ENCODE results near the gene SPEF2.

The SPEF2 gene

DNA sequence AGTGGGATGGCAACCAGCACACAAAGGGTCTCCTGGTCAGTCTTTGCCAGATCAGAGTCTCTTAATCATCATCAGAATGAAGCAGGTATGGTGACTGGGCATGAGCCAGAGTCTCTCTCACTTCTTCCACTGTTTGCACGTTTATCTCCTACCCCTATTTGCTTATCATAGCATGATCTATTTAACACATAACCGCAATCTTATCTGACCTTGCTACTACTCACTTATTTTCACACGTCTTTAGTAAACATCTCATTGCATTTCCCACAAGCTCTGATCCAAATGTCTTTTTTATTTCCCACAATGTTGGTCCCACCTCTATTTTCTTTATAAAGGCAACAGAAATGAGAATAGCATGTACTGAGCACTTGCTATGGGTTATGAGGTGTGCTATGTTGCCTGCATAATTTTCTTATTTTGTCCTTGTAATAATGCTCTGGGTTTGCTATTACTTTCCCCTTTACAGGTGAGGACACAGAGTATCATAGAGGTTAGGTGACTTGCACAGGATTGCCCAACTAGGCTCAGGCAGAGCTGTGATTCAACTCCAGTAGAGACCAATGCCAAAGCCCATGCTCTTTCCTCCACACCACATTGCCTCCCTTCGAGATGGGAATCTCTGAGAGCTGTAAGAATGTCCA lies 199.3 kb downstream of the SPEF2 start:
- no peaks in the 10 kb centered on the region for H3K9me3 ChIP-seq (ENCODE audit: control insufficient read depth, insufficient read depth, low read depth, low read length)
- H3K36me3 ChIP-seq (ENCODE audit: control insufficient read depth, insufficient read depth, low read length), result no peaks in the 10 kb centered on the region
- H3K9ac ChIP-seq (ENCODE audit: low read length), result no peak overlapping the region
- H3K27ac ChIP-seq (ENCODE audit: low read depth, low read length), result no peak overlapping the region
- 0 out of 2 replicates have a peak, but pooled peaks cover 3% of the 10 kb centered on the region for H3K27me3 ChIP-seq (ENCODE audit: control insufficient read depth, insufficient read depth, low read length)
- no peaks in the 10 kb centered on the region for H3K4me1 ChIP-seq (ENCODE audit: control insufficient read depth, insufficient read depth, low read length)
- no peak overlapping the region for H3K4me3 ChIP-seq (ENCODE audit: low read depth, low read length)

DNA sequence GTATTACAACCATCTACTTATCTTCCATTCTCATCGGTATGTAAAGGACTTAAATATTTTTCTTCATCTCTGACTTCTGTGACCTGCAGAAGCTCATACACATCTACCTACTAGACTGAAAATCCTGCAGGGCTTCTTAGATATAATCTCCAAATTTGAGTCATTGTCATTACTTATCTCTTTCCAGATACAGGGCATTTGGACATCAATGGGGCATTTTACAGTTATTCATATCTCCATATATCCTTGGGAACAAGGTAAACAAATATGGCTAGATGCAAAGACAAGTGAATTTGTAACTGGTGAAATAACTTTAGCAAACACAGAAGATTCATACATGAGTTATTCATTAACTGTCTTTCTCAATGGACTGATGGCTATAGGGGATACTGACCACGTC lies 201.4 kb downstream of the SPEF2 start:
- H3K27me3 ChIP-seq (ENCODE audit: control insufficient read depth, insufficient read depth, low read length), result 0 out of 2 replicates have a peak, but pooled peaks cover 7% of the 10 kb centered on the region
- no peaks in the 10 kb centered on the region for H3K9me3 ChIP-seq (ENCODE audit: control insufficient read depth, insufficient read depth, low read depth, low read length)
- no peak overlapping the region for H3K4me3 ChIP-seq (ENCODE audit: low read depth, low read length)
- no peaks in the 10 kb centered on the region for H3K36me3 ChIP-seq (ENCODE audit: control insufficient read depth, insufficient read depth, low read length)
- no peak overlapping the region for H3K27ac ChIP-seq (ENCODE audit: low read depth, low read length)
- no peak overlapping the region for H3K9ac ChIP-seq (ENCODE audit: low read length)
- no peaks in the 10 kb centered on the region for H3K4me1 ChIP-seq (ENCODE audit: control insufficient read depth, insufficient read depth, low read length)

DNA sequence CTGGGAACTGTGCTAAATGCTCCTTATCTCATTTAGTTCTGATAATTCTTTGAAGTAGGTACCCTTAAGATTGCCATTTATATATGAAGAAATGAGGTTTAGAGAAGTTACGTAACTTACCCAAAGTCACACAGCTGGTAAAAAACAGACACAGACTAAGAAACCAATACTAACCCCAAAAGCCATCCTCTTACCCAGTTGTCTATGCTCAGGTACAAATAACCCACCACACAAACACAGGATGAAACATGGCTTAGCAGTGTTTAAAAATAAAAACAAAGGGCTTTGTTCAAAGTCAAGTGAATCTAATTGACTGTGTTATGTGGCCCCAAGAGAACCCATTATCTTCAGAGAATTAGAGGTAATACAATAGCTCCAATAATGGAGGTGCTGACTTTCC lies 202.0 kb downstream of the SPEF2 start:
- Histone ChIP-seq H3K36me3 (ENCODE audit: control insufficient read depth, insufficient read depth, low read length) (no peaks in the 10 kb centered on the region), H3K9ac (ENCODE audit: low read length) (no peak overlapping the region), H3K4me1 (ENCODE audit: control insufficient read depth, insufficient read depth, low read length) (no peaks in the 10 kb centered on the region), H3K27ac (ENCODE audit: low read depth, low read length) (no peak overlapping the region), H3K9me3 (ENCODE audit: control insufficient read depth, insufficient read depth, low read depth, low read length) (no peaks in the 10 kb centered on the region), H3K4me3 (ENCODE audit: low read depth, low read length) (no peak overlapping the region), H3K27me3 (ENCODE audit: control insufficient read depth, insufficient read depth, low read length) (0 out of 2 replicates have a peak, but pooled peaks cover 7% of the 10 kb centered on the region)

DNA sequence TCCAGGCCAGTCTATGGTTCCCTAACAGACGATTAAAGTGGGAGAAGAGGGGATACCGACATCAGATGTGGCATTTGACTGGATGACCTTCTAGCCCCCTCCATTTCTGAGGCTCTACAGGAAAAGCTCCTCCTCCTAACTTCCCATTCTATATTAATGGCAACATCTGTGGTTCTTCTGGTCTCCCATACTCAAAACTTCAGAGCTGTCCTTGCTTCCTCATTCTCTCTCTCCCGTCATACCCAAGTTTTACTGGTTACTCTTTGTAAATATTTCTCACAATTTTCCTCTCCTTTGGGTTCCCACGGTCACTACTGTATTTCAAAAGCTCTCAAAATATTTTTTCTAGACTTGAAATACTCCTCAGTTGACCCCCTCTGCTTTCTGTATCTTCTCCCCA lies 203.1 kb downstream of the SPEF2 start:
- Histone ChIP-seq H3K4me3 (ENCODE audit: low read depth, low read length) (no peak overlapping the region), H3K27me3 (ENCODE audit: control insufficient read depth, insufficient read depth, low read length) (0 out of 2 replicates have a peak, but pooled peaks cover 7% of the 10 kb centered on the region), H3K9ac (ENCODE audit: low read length) (no peak overlapping the region), H3K36me3 (ENCODE audit: control insufficient read depth, insufficient read depth, low read length) (no peaks in the 10 kb centered on the region), H3K9me3 (ENCODE audit: control insufficient read depth, insufficient read depth, low read depth, low read length) (no peaks in the 10 kb centered on the region), H3K27ac (ENCODE audit: low read depth, low read length) (no peak overlapping the region), H3K4me1 (ENCODE audit: control insufficient read depth, insufficient read depth, low read length) (no peaks in the 10 kb centered on the region)

DNA sequence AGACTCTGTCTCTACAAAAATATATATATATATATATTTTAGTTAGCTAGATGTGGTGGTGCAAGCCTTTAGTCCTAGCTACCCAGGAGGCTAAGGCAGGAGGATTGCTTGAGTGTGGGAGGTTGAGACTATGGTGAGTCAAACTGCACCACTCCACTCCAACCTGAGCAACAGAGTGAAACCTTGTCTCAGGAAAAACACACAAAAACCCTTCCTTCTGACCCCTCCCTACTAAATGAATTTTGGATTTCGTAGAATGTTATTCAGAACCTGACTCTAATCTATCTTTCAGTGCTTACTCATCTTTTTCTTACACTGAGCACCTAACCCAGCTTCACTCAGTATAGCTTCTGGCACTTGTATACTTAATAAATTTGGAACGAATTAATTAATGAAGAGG lies 203.8 kb downstream of the SPEF2 start:
- H3K9me3 ChIP-seq (ENCODE audit: control insufficient read depth, insufficient read depth, low read depth, low read length), result no peaks in the 10 kb centered on the region
- H3K4me3 ChIP-seq (ENCODE audit: low read depth, low read length), result no peak overlapping the region
- no peak overlapping the region for H3K27ac ChIP-seq (ENCODE audit: low read depth, low read length)
- H3K36me3 ChIP-seq (ENCODE audit: control insufficient read depth, insufficient read depth, low read length), result no peaks in the 10 kb centered on the region
- no peak overlapping the region for H3K9ac ChIP-seq (ENCODE audit: low read length)
- H3K4me1 ChIP-seq (ENCODE audit: control insufficient read depth, insufficient read depth, low read length), result no peaks in the 10 kb centered on the region
- H3K27me3 ChIP-seq (ENCODE audit: control insufficient read depth, insufficient read depth, low read length), result peaks cover 9% of the 10 kb centered on the region; the same call in 1 of the 2 replicates

DNA sequence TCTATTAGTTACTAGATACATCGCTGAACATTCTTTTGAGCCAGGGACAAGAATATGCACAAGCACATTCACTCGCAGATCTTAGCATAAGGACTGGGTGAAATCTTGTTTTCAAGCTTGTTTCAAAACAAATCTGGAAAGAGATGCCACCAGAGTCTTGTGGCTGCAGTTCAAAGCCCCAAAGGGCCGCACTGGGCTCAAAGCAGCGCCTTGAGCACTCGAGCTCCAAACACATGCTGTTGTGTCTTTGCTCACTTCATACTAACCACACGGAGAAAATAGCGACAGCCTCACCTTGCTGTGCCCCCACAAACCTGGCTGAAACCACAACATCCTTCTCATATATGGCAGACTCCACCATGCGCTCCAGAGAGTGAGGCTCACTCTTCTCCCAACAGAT lies 204.8 kb downstream of the SPEF2 start:
- Histone ChIP-seq H3K9ac (ENCODE audit: low read length) (no peak overlapping the region), H3K9me3 (ENCODE audit: control insufficient read depth, insufficient read depth, low read depth, low read length) (no peaks in the 10 kb centered on the region), H3K36me3 (ENCODE audit: control insufficient read depth, insufficient read depth, low read length) (no peaks in the 10 kb centered on the region), H3K4me1 (ENCODE audit: control insufficient read depth, insufficient read depth, low read length) (no peaks in the 10 kb centered on the region), H3K27ac (ENCODE audit: low read depth, low read length) (no peak overlapping the region), H3K27me3 (ENCODE audit: control insufficient read depth, insufficient read depth, low read length) (peaks cover 11% of the 10 kb centered on the region; the same call in 1 of the 2 replicates), H3K4me3 (ENCODE audit: low read depth, low read length) (no peak overlapping the region)

DNA sequence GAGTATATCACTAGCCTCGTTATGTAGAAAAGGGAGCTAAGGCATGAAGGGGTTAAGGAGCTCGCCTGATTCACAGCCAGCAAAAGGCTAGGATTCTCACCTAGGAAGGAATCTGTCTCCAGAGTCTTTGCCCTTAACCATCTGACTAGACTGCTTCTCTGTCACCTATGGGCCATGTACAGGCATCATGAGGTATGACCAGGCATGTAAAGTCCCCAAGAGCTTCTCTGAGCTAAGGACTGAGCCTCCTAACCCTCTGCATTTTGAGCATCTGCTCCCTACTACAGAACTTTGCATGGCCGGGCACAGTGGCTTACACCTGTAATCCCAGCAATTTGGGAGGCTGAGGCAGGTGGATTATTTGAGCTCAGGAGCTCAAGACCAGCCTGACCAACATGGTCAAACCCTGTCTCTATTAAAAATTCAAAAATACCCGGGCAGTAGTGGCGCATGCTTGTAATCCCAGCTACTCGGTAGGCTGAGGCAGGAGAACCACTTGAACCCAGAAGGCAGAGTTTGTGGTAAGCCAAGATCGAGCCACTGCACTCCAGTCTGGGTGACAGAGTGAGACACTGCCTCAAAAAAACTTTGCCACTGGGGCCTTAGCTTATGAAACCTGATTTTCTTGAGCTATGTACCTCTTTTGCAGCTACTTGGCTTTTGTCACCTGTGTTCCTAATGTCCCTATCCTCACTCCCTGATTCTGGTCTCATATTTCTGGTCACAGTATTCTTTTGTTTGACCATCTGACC lies 205.9 kb downstream of the SPEF2 start:
- no peak overlapping the region for H3K4me3 ChIP-seq (ENCODE audit: low read depth, low read length)
- peaks cover 14% of the 10 kb centered on the region; the same call in 1 of the 2 replicates for H3K27me3 ChIP-seq (ENCODE audit: control insufficient read depth, insufficient read depth, low read length)
- H3K9me3 ChIP-seq (ENCODE audit: control insufficient read depth, insufficient read depth, low read depth, low read length), result no peaks in the 10 kb centered on the region
- no peaks in the 10 kb centered on the region for H3K36me3 ChIP-seq (ENCODE audit: control insufficient read depth, insufficient read depth, low read length)
- H3K27ac ChIP-seq (ENCODE audit: low read depth, low read length), result no peak overlapping the region
- no peak overlapping the region for H3K9ac ChIP-seq (ENCODE audit: low read length)
- no peaks in the 10 kb centered on the region for H3K4me1 ChIP-seq (ENCODE audit: control insufficient read depth, insufficient read depth, low read length)

DNA sequence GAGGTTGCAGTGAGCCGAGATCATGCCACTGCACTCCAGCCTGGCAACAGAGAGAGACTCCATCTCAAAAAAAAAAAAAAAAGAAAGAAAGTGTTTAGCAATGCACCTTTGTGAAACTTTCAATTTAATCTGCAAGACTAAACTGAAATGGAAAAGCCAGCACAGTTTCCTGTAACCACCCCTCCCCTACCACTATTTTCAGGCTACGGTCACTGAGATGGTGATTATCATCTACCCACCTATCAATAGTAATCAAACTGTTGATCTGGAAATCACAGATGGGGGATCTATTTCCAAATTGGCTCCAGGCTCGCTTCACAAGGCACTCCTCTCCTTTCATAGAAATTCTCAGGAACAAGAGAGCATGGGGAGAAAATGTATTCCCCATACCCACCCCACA lies 208.4 kb downstream of the SPEF2 start:
- no peaks in the 10 kb centered on the region for H3K4me1 ChIP-seq (ENCODE audit: control insufficient read depth, insufficient read depth, low read length)
- H3K27ac ChIP-seq (ENCODE audit: low read depth, low read length), result no peak overlapping the region
- no peaks in the 10 kb centered on the region for H3K36me3 ChIP-seq (ENCODE audit: control insufficient read depth, insufficient read depth, low read length)
- no peak overlapping the region for H3K9ac ChIP-seq (ENCODE audit: low read length)
- peaks cover 14% of the 10 kb centered on the region; the same call in 1 of the 2 replicates for H3K27me3 ChIP-seq (ENCODE audit: control insufficient read depth, insufficient read depth, low read length)
- H3K4me3 ChIP-seq (ENCODE audit: low read depth, low read length), result no peak overlapping the region
- H3K9me3 ChIP-seq (ENCODE audit: control insufficient read depth, insufficient read depth, low read depth, low read length), result no peaks in the 10 kb centered on the region

DNA sequence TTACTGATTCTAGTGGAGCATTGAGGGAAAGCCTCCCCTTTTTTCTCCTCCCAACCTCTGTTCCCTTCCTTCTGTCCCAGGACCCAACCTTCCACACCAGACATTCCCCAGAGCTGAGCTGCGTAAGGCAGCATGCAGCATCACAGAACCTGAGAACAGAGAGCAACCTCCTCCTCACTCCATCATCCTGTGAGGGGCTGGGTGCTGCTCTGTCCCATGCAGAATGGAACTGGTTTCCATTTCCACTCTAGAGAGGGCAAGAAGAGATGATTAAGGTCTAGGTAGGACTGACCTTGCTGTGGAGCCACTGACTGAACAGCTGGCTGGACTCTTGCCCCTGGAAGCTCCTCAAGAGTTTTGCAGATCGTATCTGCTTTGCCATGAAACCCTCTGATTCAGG lies 208.9 kb downstream of the SPEF2 start:
- Histone ChIP-seq H3K27me3 (ENCODE audit: control insufficient read depth, insufficient read depth, low read length) (peaks cover 14% of the 10 kb centered on the region; the same call in 1 of the 2 replicates), H3K9me3 (ENCODE audit: control insufficient read depth, insufficient read depth, low read depth, low read length) (no peaks in the 10 kb centered on the region), H3K27ac (ENCODE audit: low read depth, low read length) (no peak overlapping the region), H3K4me3 (ENCODE audit: low read depth, low read length) (no peak overlapping the region), H3K36me3 (ENCODE audit: control insufficient read depth, insufficient read depth, low read length) (no peaks in the 10 kb centered on the region), H3K9ac (ENCODE audit: low read length) (no peak overlapping the region), H3K4me1 (ENCODE audit: control insufficient read depth, insufficient read depth, low read length) (no peaks in the 10 kb centered on the region)

DNA sequence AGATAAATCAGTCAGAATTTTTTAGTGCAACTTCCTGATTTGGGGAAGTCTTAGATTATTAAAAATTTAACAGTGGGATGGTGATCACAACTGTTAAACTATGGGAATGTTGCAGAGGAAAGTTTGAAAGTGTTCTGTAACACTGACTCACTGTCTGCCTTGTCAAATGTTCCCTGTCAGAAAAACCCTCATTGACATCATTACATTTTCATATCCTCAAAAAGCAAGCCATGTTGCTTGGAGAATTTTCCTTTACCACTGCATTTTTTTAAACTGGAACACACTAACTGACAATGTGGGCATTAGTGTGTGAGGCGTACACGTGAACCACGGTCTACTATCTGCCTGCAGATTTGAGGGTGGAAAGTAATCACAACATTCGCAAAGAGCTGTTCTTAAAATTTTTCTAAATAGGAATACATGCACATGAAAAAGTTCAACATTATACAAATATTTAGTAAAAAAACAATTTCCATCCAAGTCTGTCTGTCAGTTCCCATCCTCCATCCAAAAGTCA lies 210.5 kb downstream of the SPEF2 start:
- H3K4me3 ChIP-seq (ENCODE audit: low read depth, low read length), result no peak overlapping the region
- no peaks in the 10 kb centered on the region for H3K36me3 ChIP-seq (ENCODE audit: control insufficient read depth, insufficient read depth, low read length)
- H3K27ac ChIP-seq (ENCODE audit: low read depth, low read length), result no peak overlapping the region
- H3K4me1 ChIP-seq (ENCODE audit: control insufficient read depth, insufficient read depth, low read length), result no peaks in the 10 kb centered on the region
- H3K9ac ChIP-seq (ENCODE audit: low read length), result no peak overlapping the region
- H3K9me3 ChIP-seq (ENCODE audit: control insufficient read depth, insufficient read depth, low read depth, low read length), result no peaks in the 10 kb centered on the region
- peaks cover 6% of the 10 kb centered on the region; the same call in 1 of the 2 replicates for H3K27me3 ChIP-seq (ENCODE audit: control insufficient read depth, insufficient read depth, low read length)

DNA sequence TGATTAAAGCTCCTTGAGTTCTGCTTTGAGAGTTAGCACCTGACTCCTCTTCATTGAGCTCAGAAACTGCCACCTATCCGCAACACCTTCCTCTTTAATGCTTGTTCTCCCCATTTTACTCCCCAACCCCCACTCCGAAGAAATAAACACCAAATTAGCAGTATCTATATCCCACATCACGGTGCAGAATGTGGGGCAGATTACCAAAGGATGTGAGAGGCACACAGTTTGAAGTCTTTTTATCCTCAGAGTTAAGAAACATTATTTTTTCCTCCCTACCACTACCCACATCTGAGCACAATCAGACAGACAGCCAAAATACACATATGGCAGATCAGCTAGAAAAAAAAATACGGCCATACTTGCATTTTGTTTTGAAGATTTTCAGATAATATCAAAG lies 212.9 kb downstream of the SPEF2 start:
- Histone ChIP-seq H3K27me3 (ENCODE audit: control insufficient read depth, insufficient read depth, low read length) (peaks cover 6% of the 10 kb centered on the region; the same call in 1 of the 2 replicates), H3K27ac (ENCODE audit: low read depth, low read length) (no peak overlapping the region)

More for the DNA sequence above, 212.9 kb downstream of the SPEF2 start:
- Histone ChIP-seq H3K36me3 (ENCODE audit: control insufficient read depth, insufficient read depth, low read length) (no peaks in the 10 kb centered on the region), H3K4me1 (ENCODE audit: control insufficient read depth, insufficient read depth, low read length) (no peaks in the 10 kb centered on the region), H3K9ac (ENCODE audit: low read length) (no peak overlapping the region), H3K4me3 (ENCODE audit: low read depth, low read length) (no peak overlapping the region), H3K9me3 (ENCODE audit: control insufficient read depth, insufficient read depth, low read depth, low read length) (no peaks in the 10 kb centered on the region)
